HepG2 (cell line): ENCODE results near the gene TMTC2. TPM values are rescaled to one million over a fixed set of nuclear protein-coding genes. Genes with fewer than 3 reads are reported as not detected.
A peak's percentile ranks its signal among the peaks of the same experiment; 100 is the strongest.

Experiments
- BCL6 ChIP-seq: IDR thresholded peaks from 2 replicates; pipeline ENCODE4 v1.6.1; 2016; ENCODE audit warnings: missing genetic modification reagents, missing compliant biosample characterization
- EEA1 ChIP-seq: sonication (generic); formaldehyde crosslinking; IDR thresholded peaks from 2 replicates; pipeline ENCODE4 v1.5.1; 2020; ENCODE audit warnings: mild to moderate bottlenecking, missing genetic modification reagents, borderline replicate concordance
- FOXA3 ChIP-seq: IDR thresholded peaks from 2 replicates; pipeline ENCODE4 v1.6.1; 2016; ENCODE audit warnings: missing genetic modification reagents, missing compliant biosample characterization
- FOXK2 ChIP-seq: fragments of 450-650 bp; IDR thresholded peaks from 2 replicates; pipeline ENCODE4 v1.6.1; 2016
- FOXO1 ChIP-seq: sonication (generic); formaldehyde crosslinking; IDR thresholded peaks from 2 replicates; pipeline ENCODE4 v1.4.0; 2020; ENCODE audit warnings: missing genetic modification reagents
- JUN ChIP-seq: sonication (generic); formaldehyde crosslinking; IDR thresholded peaks from 2 replicates; pipeline ENCODE4 v1.4.0; 2020; ENCODE audit warnings: mild to moderate bottlenecking, missing genetic modification reagents
- KAT7 ChIP-seq: IDR thresholded peaks from 2 replicates; pipeline ENCODE4 v1.6.1; 2018; ENCODE audit warnings: borderline replicate concordance, missing compliant biosample characterization
- PAF1 ChIP-seq: IDR thresholded peaks from 2 replicates; pipeline ENCODE4 v1.6.1; 2016; ENCODE audit warnings: missing genetic modification reagents, missing compliant biosample characterization
- RXRB ChIP-seq: IDR thresholded peaks from 2 replicates; pipeline ENCODE4 v1.6.1; 2016; ENCODE audit warnings: borderline replicate concordance, missing genetic modification reagents, missing compliant biosample characterization
- SIX4 ChIP-seq: sonication (generic); formaldehyde crosslinking; IDR thresholded peaks from 2 replicates; pipeline ENCODE4 v1.4.0; 2020; ENCODE audit warnings: missing genetic modification reagents
- SMARCE1 ChIP-seq: fragments of 450-650 bp; IDR thresholded peaks from 2 replicates; pipeline ENCODE4 v1.6.1; 2017; ENCODE audit warnings: borderline replicate concordance
- SYNCRIP ChIP-seq: fragments of 200-400 bp; formaldehyde crosslinking; IDR thresholded peaks from 2 replicates; pipeline ENCODE4 v1.6.1; 2018; ENCODE audit warnings: mild to moderate bottlenecking, low read depth, low read length; ENCODE audit not compliant: insufficient read depth
- TIGD3 ChIP-seq: sonication (generic); formaldehyde crosslinking; IDR thresholded peaks from 2 replicates; pipeline ENCODE4 v1.5.1; 2020; ENCODE audit warnings: mild to moderate bottlenecking, missing genetic modification reagents, borderline replicate concordance
- XRCC5 ChIP-seq: fragments of 200-400 bp; formaldehyde crosslinking; optimal IDR thresholded peaks from 2 replicates; pipeline ENCODE3; 2017; ENCODE audit warnings: mild to moderate bottlenecking, low read length
- ZNF12 ChIP-seq: sonication (generic); formaldehyde crosslinking; IDR thresholded peaks from 2 replicates; pipeline ENCODE4 v1.5.0; 2020; ENCODE audit warnings: missing genetic modification reagents
- ZNF121 ChIP-seq: sonication (generic); formaldehyde crosslinking; IDR thresholded peaks from 2 replicates; pipeline ENCODE4 v1.5.0; 2020; ENCODE audit warnings: mild to moderate bottlenecking, missing genetic modification reagents
- ZNF333 ChIP-seq: sonication (generic); formaldehyde crosslinking; IDR thresholded peaks from 2 replicates; pipeline ENCODE4 v1.4.0; 2020; ENCODE audit warnings: mild to moderate bottlenecking, missing genetic modification reagents, borderline replicate concordance
- ZNF629 ChIP-seq: sonication (generic); formaldehyde crosslinking; conservative IDR thresholded peaks from 2 replicates; pipeline ENCODE4 v1.5.0; 2020; ENCODE audit warnings: missing genetic modification reagents
- ZNF746 ChIP-seq: sonication (generic); formaldehyde crosslinking; IDR thresholded peaks from 2 replicates; pipeline ENCODE4 v1.8.0; 2022; ENCODE audit warnings: mild to moderate bottlenecking, missing genetic modification reagents
- ZSCAN31 ChIP-seq: sonication (generic); formaldehyde crosslinking; IDR thresholded peaks from 2 replicates; pipeline ENCODE4 v1.5.0; 2020; ENCODE audit warnings: low read depth, mild to moderate bottlenecking, missing genetic modification reagents
- polyA plus RNA-seq, 8 experiments: library from polyadenylated mRNA; depleted of rRNA in 3 of 8; stranded (reverse) in 7 of 8; unstranded in 1 of 8; fragments of >200 nt; fragmentation: Illumina TruSeq in 4 of 8; extraction: Trizol in 4 of 8; gene quantifications; 2 replicates each; pipeline versions ENCODE4 v1.2.1 to v1.2.3, GENCODE V29; 2011 to 2016; ENCODE audit warnings: low read depth in 4 of 8, missing spikeins in 1 of 8, mixed read lengths in 1 of 8; ENCODE audit not compliant: insufficient read depth in 1 of 8
- total RNA-seq, 5 experiments: library from RNA; depleted of rRNA; stranded (reverse); fragments of >200 nt; fragmentation: Illumina TruSeq; extraction: Trizol; gene quantifications; 2 replicates each; pipeline ENCODE4 v1.2.3, GENCODE V29; 2016; ENCODE audit warnings: low read depth in 1 of 5
- TF ChIP-seq, protein P1 (sequence below), 2 experiments: IDR thresholded peaks; 2 replicates each; pipeline ENCODE4 v1.6.1; 2011 to 2012; ENCODE audit warnings: low read length in 2 of 2, borderline replicate concordance in 1 of 2, low read depth in 1 of 2, mild to moderate bottlenecking in 1 of 2, moderate library complexity in 1 of 2
- TF ChIP-seq, protein P2 (sequence below): IDR thresholded peaks from 2 replicates; pipeline ENCODE4 v1.6.1; 2016
- TF ChIP-seq, protein P3 (sequence below): sonication (generic); formaldehyde crosslinking; IDR thresholded peaks from 2 replicates; pipeline ENCODE4 v1.8.1; 2023; ENCODE audit warnings: missing genetic modification reagents, mild to moderate bottlenecking, borderline replicate concordance
- TF ChIP-seq, protein P4 (sequence below), 2 experiments: sonication (generic) in 1 of 2; formaldehyde crosslinking in 1 of 2; IDR thresholded peaks; 2 replicates each; pipeline versions ENCODE4 v1.4.0 to v1.6.1; 2018 to 2020; ENCODE audit warnings: missing genetic modification reagents in 2 of 2, borderline replicate concordance in 1 of 2, low read depth in 1 of 2, mild to moderate bottlenecking in 1 of 2, missing biosample characterization in 1 of 2

Gene TMTC2
- total and polyA plus RNA-seq, 2 of the 13 experiments (the other 11 are each of a cell fraction or from before 2014, with no cell fraction given) = 0.55 to 0.63 TPM

DNA sequence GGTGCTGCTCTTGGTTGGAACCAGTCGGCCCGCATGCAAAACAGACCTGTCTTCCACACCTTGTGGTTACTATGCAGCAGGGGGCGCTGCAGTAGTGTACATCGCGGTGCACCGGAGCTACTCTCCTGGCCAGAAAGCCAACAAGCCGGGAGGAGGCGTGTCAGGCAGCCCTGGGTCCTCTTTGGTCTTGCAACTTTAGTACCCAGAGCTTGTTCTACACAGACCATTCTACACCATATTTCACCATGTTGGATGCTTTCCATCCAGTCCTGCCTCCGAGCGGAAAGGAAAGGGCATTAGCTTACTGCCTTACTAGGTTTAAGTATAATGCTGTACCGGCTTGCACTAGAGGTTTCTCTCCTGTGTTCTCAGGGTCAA is 927 bp upstream of the TMTC2 start (continued):
- TF ChIP-seq, protein P1, sequence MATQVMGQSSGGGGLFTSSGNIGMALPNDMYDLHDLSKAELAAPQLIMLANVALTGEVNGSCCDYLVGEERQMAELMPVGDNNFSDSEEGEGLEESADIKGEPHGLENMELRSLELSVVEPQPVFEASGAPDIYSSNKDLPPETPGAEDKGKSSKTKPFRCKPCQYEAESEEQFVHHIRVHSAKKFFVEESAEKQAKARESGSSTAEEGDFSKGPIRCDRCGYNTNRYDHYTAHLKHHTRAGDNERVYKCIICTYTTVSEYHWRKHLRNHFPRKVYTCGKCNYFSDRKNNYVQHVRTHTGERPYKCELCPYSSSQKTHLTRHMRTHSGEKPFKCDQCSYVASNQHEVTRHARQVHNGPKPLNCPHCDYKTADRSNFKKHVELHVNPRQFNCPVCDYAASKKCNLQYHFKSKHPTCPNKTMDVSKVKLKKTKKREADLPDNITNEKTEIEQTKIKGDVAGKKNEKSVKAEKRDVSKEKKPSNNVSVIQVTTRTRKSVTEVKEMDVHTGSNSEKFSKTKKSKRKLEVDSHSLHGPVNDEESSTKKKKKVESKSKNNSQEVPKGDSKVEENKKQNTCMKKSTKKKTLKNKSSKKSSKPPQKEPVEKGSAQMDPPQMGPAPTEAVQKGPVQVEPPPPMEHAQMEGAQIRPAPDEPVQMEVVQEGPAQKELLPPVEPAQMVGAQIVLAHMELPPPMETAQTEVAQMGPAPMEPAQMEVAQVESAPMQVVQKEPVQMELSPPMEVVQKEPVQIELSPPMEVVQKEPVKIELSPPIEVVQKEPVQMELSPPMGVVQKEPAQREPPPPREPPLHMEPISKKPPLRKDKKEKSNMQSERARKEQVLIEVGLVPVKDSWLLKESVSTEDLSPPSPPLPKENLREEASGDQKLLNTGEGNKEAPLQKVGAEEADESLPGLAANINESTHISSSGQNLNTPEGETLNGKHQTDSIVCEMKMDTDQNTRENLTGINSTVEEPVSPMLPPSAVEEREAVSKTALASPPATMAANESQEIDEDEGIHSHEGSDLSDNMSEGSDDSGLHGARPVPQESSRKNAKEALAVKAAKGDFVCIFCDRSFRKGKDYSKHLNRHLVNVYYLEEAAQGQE (IDR thresholded peaks at IDR 0.05; ENCODE audit: borderline replicate concordance in 1 of 2, low read depth in 1 of 2, low read length in 2 of 2) = no peak
- TF ChIP-seq SIX4 = no peak
- no peak for TF ChIP-seq TIGD3 (CRISPR knock-in tag)
- 0 out of 2 replicates have a peak, but pooled peaks have one; percentile 26 for TF ChIP-seq BCL6
- TF ChIP-seq ZNF629 (CRISPR knock-in tag) = no peak
- TF ChIP-seq JUN (CRISPR knock-in tag) = no peak
- no peak for TF ChIP-seq ZSCAN31 (CRISPR knock-in tag)
- TF ChIP-seq FOXA3 (CRISPR knock-in tag) = peak; percentile 61
- TF ChIP-seq SYNCRIP = no peak
- peak; percentile 90 for TF ChIP-seq XRCC5
- TF ChIP-seq EEA1 = no peak
- peak; percentile 43; the same call in 1 of the 2 replicates for TF ChIP-seq RXRB
- no peak for TF ChIP-seq ZNF746 (CRISPR knock-in tag)
- no peak for TF ChIP-seq ZNF333
- TF ChIP-seq, protein P2, sequence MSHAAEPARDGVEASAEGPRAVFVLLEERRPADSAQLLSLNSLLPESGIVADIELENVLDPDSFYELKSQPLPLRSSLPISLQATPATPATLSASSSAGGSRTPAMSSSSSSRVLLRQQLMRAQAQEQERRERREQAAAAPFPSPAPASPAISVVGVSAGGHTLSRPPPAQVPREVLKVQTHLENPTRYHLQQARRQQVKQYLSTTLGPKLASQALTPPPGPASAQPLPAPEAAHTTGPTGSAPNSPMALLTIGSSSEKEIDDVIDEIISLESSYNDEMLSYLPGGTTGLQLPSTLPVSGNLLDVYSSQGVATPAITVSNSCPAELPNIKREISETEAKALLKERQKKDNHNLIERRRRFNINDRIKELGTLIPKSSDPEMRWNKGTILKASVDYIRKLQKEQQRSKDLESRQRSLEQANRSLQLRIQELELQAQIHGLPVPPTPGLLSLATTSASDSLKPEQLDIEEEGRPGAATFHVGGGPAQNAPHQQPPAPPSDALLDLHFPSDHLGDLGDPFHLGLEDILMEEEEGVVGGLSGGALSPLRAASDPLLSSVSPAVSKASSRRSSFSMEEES (CRISPR knock-in tag) = no peak
- no peak for TF ChIP-seq FOXK2
- TF ChIP-seq, protein P3, sequence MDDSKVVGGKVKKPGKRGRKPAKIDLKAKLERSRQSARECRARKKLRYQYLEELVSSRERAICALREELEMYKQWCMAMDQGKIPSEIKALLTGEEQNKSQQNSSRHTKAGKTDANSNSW (CRISPR knock-in tag) = no peak
- TF ChIP-seq SMARCE1 = no peak
- no peak for TF ChIP-seq PAF1 (CRISPR knock-in tag)
- TF ChIP-seq, protein P4, sequence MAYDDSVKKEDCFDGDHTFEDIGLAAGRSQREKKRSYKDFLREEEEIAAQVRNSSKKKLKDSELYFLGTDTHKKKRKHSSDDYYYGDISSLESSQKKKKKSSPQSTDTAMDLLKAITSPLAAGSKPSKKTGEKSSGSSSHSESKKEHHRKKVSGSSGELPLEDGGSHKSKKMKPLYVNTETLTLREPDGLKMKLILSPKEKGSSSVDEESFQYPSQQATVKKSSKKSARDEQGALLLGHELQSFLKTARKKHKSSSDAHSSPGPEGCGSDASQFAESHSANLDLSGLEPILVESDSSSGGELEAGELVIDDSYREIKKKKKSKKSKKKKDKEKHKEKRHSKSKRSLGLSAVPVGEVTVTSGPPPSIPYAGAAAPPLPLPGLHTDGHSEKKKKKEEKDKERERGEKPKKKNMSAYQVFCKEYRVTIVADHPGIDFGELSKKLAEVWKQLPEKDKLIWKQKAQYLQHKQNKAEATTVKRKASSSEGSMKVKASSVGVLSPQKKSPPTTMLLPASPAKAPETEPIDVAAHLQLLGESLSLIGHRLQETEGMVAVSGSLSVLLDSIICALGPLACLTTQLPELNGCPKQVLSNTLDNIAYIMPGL (CRISPR knock-in tag; IDR thresholded peaks at IDR 0.05; ENCODE audit: borderline replicate concordance in 1 of 2, low read depth in 1 of 2) = peak; percentile 85 to 90
- 0 out of 2 replicates have a peak, but pooled peaks have one; percentile 10 for TF ChIP-seq KAT7 (CRISPR knock-in tag)
- peak; percentile 66 for TF ChIP-seq FOXO1 (CRISPR knock-in tag)
- TF ChIP-seq ZNF121 (CRISPR knock-in tag) = peak; percentile 73
- 0 out of 2 replicates have a peak, but pooled peaks have one; percentile 28 for TF ChIP-seq ZNF12 (CRISPR knock-in tag)
